T-helper 2 cell treated with Interferon-gamma antibody and Interleukin-4, amounts not matched to agents 5 μg/mL and 100 μg/mL, for 36 hours (primary cell): Measurements from ENCODE around the gene SARDH.

Experiments used
- DNase-seq: peaks from one replicate; pipeline ENCODE4 v3.0.0; 2021; ENCODE audit warnings: low spot score
- H3K27ac Mint-ChIP-seq: one replicate; pipeline ENCODE4 v1.8.0; 2021; ENCODE audit warnings: mild to moderate bottlenecking, mixed read lengths
- H3K27me3 Mint-ChIP-seq: one replicate; pipeline ENCODE4 v1.8.0; 2021; ENCODE audit warnings: low read depth, mixed read lengths
- H3K36me3 Mint-ChIP-seq: one replicate; pipeline ENCODE4 v1.8.0; 2021; ENCODE audit warnings: low read depth, mixed read lengths
- H3K4me1 Mint-ChIP-seq: one replicate; pipeline ENCODE4 v1.8.0; 2021; ENCODE audit warnings: low read depth, mixed read lengths
- H3K4me3 Mint-ChIP-seq: one replicate; pipeline ENCODE4 v1.8.0; 2022; ENCODE audit warnings: mild to moderate bottlenecking, moderate library complexity, mixed read lengths
- H3K9me3 Mint-ChIP-seq: one replicate; pipeline ENCODE4 v1.8.0; 2021; ENCODE audit warnings: mixed read lengths

Gene SARDH

GRCh38 chr9:133693116-133693515, 45.0 kb downstream of the SARDH start:
- peaks cover 12% of the 10 kb centered on the region for H3K27me3 Mint-ChIP-seq
- H3K36me3 Mint-ChIP-seq = no peaks in the 10 kb centered on the region
- H3K4me1 Mint-ChIP-seq = peaks cover 8% of the 10 kb centered on the region
- DNase-seq = no peak
- H3K27ac Mint-ChIP-seq = no peak overlapping the region
- no peak overlapping the region for H3K4me3 Mint-ChIP-seq
- no peaks in the 10 kb centered on the region for H3K9me3 Mint-ChIP-seq

- Mint-ChIP-seq H3K4me3 (no peak overlapping the region), H3K9me3 (no peaks in the 10 kb centered on the region), H3K27me3 (peaks cover 8% of the 10 kb centered on the region), H3K4me1 (peaks cover 8% of the 10 kb centered on the region), H3K27ac (no peak overlapping the region), H3K36me3 (no peaks in the 10 kb centered on the region)
- no peak for DNase-seq
These were observed 45.7 kb downstream of the SARDH start for GRCh38 chr9:133692364-133692985.

- Mint-ChIP-seq H3K4me1 (peaks cover 6% of the 10 kb centered on the region), H3K4me3 (no peak overlapping the region), H3K27me3 (peaks cover 4% of the 10 kb centered on the region), H3K36me3 (no peaks in the 10 kb centered on the region), H3K9me3 (no peaks in the 10 kb centered on the region), H3K27ac (no peak overlapping the region)
- no peak for DNase-seq
These were observed 46.4 kb downstream of the SARDH start for GRCh38 chr9:133691626-133692363.

GRCh38 chr9:133691191-133691590, 47.0 kb downstream of the SARDH start:
- H3K27me3 Mint-ChIP-seq = no peaks in the 10 kb centered on the region
- H3K4me3 Mint-ChIP-seq = no peak overlapping the region
- H3K4me1 Mint-ChIP-seq = peaks cover 2% of the 10 kb centered on the region
- H3K9me3 Mint-ChIP-seq = no peaks in the 10 kb centered on the region
- no peak for DNase-seq
- no peaks in the 10 kb centered on the region for H3K36me3 Mint-ChIP-seq
- H3K27ac Mint-ChIP-seq = peak overlapping the region; percentile 45

DNA sequence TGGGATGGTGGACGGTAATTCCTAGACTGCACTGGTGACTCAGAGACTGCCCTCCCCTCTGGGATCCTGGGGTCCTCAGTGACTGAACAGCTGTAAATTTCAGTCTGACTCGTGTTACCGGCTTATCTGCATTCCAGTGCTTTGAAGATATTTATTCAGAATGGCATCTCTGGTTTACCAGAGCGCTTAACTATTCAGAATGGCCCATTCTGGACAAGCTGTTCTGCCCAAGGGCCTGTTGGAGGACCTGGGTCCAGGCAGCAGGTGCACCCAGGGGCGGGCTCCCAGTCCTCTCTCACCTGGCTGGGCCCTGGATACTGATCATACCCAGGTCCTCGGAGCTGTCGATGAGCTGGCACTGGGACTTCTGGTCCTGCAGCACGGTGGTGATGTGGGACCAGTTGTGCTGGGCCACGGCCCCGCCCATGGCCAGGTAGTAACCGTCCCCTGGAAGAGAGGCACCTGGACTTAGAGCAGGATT, 48.0 kb downstream of the SARDH start:
- H3K4me1 Mint-ChIP-seq = peaks cover 2% of the 10 kb centered on the region
- no peak overlapping the region for H3K27ac Mint-ChIP-seq
- no peak for DNase-seq
- no peaks in the 10 kb centered on the region for H3K36me3 Mint-ChIP-seq
- no peak overlapping the region for H3K4me3 Mint-ChIP-seq
- no peaks in the 10 kb centered on the region for H3K27me3 Mint-ChIP-seq
- H3K9me3 Mint-ChIP-seq = no peaks in the 10 kb centered on the region

DNA sequence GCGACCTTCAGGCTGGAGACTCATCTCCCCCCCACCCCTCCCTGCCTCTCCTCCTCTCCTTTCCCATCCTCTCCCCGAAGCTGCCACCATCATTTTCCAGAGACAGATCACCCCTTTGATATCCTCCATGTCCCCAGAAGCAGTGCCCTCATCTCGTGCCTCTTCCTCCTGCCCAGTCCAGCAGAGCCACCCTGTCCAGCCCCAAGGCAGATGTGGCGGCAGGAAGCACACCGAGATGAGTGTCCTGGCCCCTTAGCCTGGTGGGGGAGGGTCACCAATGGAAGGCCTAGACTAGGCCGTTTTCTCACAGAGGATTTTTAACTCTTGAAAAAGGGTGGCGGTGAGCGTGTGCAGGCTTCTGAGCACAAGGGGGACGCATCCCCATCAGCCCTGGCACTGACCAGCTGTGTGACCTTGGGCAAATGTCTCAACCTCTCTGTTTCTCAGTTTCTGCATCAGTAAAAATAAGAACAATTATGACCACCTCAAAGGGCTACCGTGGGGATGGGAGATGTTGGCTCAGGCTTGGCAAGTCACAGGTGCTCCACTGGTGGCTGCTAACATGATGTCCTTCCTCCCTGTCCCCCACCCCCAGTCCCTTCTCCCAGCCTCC, 48.9 kb downstream of the SARDH start:
- no peak overlapping the region for H3K27ac Mint-ChIP-seq
- no peaks in the 10 kb centered on the region for H3K9me3 Mint-ChIP-seq
- no peaks in the 10 kb centered on the region for H3K36me3 Mint-ChIP-seq
- no peak overlapping the region for H3K4me3 Mint-ChIP-seq
- no peaks in the 10 kb centered on the region for H3K27me3 Mint-ChIP-seq
- H3K4me1 Mint-ChIP-seq = peaks cover 1% of the 10 kb centered on the region
- DNase-seq = no peak

DNA sequence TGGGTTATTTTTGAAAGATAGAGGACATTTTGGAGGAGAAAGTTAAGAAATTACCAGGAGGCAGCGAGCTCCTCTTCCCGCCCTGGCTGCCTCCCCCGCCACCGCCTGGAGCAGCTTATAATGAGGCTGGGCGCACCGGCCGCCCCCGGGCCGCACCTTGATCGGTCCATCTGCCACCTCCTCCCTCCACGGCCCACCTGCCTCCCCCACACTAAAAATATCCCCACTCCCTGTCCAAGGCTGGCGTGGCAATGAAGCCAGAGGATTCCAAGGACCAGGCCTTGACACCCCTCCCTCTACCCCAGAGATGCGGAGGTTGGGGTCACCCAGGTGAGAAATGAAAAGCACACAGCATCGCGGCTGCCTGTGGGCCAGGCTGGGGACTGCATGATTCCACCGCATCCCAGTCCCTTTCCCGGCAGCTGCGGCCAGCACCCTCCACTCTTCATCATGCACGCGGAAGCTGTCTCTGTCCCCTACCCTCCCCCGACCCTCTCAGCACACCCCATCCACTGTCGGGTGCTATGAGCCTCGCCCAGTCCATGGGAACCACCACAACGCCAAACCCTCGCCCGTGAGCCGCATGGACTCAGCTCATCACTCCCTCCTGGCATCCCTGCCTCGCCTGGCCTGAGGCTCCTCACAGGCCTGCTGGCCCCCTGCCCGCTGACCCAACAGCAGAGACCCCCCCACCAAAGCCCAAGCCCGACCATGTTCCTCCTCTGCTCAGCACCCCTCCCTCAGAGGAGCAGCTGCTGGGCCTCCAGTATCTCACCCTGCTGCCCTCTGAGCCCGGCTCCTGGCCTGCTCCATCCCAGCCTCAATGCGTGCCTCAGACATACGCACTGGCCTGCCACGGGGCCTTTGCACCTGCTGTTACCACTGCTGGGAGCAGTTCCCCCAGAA, 50.0 kb downstream of the SARDH start:
- Mint-ChIP-seq H3K27ac (no peak overlapping the region), H3K4me3 (no peak overlapping the region), H3K27me3 (no peaks in the 10 kb centered on the region), H3K36me3 (no peaks in the 10 kb centered on the region), H3K4me1 (peaks cover 12% of the 10 kb centered on the region), H3K9me3 (no peaks in the 10 kb centered on the region)
- DNase-seq = no peak

DNA sequence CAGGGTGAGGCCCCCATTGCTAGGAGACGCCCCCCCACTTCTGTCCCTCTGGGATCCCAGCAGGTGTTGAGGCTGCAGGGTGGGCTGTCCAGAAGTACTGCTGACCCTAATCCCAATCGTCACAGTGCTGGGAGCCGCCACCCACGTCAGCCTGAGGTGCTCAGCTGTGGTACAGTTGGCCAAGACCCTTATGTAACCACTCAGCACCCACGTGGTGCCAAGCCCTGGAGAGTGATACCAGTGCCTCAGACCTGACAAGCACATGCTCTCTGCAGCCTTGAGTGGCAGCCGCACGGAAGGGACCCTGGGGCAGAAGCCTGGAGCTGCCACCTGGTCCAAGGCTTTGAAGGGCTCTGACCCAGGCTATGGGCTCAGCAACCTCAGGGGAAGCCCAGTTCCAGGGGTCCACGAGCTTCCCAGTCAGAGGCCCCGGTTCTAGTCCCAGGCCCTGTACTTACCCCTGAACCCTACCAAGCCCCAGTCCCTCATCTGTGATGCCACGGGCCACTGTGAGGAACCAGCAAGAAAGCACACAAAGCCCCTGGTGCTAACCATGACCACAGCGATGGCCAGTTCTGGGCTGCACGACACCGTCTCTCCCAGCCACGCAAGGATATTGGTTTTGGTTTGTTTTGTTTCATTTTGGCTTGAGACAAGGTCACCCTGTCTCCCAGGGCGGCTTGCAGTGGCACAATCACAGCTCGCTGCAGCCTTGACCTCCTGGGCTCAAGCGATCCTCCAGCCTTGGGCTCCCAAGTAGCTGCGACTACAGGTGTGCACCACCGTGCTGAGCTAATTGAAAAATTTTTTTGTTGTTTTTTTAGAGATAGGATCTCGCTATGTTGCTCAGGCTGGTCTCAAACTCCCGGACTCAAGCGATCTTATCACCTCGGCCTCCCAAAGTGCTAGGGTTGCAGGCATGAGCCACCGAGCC, 51.2 kb downstream of the SARDH start:
- Mint-ChIP-seq H3K36me3 (no peaks in the 10 kb centered on the region), H3K9me3 (no peaks in the 10 kb centered on the region), H3K4me1 (peaks cover 13% of the 10 kb centered on the region), H3K4me3 (no peak overlapping the region), H3K27ac (no peak overlapping the region), H3K27me3 (no peaks in the 10 kb centered on the region)
- no peak for DNase-seq

- Mint-ChIP-seq H3K27ac (peak overlapping the region; percentile 19), H3K4me1 (peaks cover 15% of the 10 kb centered on the region), H3K9me3 (no peaks in the 10 kb centered on the region), H3K27me3 (no peaks in the 10 kb centered on the region), H3K36me3 (no peaks in the 10 kb centered on the region), H3K4me3 (no peak overlapping the region)
- DNase-seq = no peak
These were observed 52.2 kb downstream of the SARDH start for GRCh38 chr9:133685653-133686609.

GRCh38 chr9:133684936-133685361, 53.2 kb downstream of the SARDH start:
- H3K36me3 Mint-ChIP-seq = no peaks in the 10 kb centered on the region
- peaks cover 15% of the 10 kb centered on the region for H3K4me1 Mint-ChIP-seq
- H3K4me3 Mint-ChIP-seq = no peak overlapping the region
- H3K27ac Mint-ChIP-seq = no peak overlapping the region
- no peaks in the 10 kb centered on the region for H3K9me3 Mint-ChIP-seq
- DNase-seq = no peak
- no peaks in the 10 kb centered on the region for H3K27me3 Mint-ChIP-seq

DNA sequence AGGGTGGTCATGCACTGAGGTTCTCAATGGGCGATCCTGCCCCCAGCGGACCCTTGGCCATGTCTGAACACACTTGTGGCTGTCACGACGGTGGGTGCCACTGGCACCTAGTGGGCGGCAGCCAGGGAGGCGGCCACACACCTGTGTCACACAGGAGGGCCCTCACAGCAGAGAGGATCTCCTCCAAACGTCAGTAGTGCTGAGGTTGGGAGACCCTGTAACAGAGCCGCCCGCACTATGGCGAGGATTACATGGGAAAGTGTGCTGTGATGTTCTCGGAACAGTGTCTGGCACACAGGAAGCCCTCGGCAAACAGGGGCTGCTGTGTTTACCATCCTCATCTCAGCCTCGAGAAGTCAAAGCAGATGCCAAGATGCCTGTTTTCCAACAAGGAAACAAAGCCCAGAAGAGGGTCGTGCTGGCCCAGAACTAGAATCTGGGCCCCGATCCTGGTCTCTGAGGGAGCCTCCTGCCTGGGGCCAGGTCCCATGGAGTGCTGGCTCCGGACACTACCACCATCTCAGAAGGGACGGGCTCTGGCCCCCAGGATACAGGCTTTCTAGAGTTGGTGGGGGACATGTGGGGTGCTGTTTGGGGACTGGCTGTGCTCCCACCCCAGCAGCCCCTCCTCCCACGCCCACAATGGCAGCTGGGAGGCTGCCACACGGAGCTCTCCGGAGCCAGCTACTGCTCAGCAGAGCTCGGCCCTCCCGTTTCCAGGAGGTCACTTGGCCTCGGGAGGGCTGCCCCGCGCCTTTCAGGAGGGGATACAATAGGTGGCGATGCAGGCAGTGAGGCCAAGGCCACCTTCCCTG, 53.8 kb downstream of the SARDH start:
- H3K4me3 Mint-ChIP-seq = peak overlapping the region; percentile 82
- DNase-seq = no peak
- peaks cover 15% of the 10 kb centered on the region for H3K4me1 Mint-ChIP-seq
- peak overlapping the region; percentile 98 for H3K27ac Mint-ChIP-seq
- H3K27me3 Mint-ChIP-seq = no peaks in the 10 kb centered on the region
- no peaks in the 10 kb centered on the region for H3K36me3 Mint-ChIP-seq
- no peaks in the 10 kb centered on the region for H3K9me3 Mint-ChIP-seq
